NCI-H2107 treated with DMSO at 0.1 percent for 48 hours (cell line): ENCODE measurements around the gene PIK3R3.
"Not testable (repeated sequence)": the region's sequence is repeated elsewhere in the genome, so short reads cannot be mapped to it uniquely, and the experiment has no call there.

Experiments used
- DNase-seq: peaks from one replicate; lab custom pipeline; 2025; ENCODE audit not compliant: unreplicated experiment; lab: John Stamatoyannopoulos, UW

Gene PIK3R3

DNA sequence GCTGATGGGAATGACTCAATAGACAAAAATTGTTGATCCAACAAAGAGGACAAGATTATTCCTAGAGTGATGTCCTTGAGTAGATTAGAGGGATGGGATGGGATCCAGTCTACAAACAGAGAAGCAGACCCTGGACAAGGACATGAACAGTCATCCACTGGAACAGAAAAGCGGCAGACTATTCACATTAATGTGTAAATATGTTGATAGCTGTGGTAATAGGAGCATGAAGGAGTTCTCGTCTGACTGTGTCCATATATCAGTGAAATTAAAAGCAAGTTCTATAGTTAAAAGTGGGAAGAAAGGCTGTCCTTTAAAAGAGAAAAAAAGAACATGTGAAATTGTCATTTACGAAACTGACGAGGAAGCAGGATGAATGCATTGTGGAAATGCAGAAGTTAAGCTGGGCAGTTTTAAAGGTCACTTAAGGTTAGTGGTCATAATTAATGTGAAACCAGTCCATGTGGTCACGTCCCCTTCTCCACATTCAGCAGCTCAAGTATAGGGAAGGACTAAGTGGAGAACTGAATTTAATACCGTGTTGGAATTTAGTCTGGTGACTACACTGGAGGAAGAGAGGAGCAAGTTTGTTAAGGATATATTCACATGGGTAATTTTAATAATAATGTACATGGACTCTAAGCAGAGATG is 62.1 kb downstream of the PIK3R3 start:
- no peak for DNase-seq

GRCh38 chr1:46068525-46068924 is 63.9 kb downstream of the PIK3R3 start:
- no peak for DNase-seq

- DNase-seq = no peak
Measured at GRCh38 chr1:46067652-46068051, 64.8 kb downstream of the PIK3R3 start.

DNA sequence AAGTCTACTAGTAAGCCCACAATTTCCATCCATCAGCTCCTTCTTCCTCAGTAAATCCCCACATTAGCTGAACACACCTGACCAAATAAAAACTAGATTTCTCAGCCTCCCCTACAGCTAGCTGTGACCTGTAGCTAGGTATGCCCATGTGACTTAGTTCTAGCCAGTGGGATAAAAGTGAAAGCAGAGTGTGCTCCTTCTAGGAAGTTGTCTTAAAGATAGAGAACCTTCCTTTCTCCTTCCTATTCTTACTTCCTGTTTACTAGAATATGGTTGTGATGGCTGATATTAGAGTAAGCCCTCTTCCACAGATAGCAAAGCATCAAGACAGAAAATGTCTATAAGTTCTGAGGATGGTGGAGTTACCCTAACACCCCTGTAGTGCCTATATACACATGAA is 67.0 kb downstream of the PIK3R3 start:
- DNase-seq = no peak

- DNase-seq = no peak
Measured at GRCh38 chr1:46064708-46065107, 67.7 kb downstream of the PIK3R3 start.

GRCh38 chr1:46062651-46063319 is 69.6 kb downstream of the PIK3R3 start:
- DNase-seq = no peak

DNA sequence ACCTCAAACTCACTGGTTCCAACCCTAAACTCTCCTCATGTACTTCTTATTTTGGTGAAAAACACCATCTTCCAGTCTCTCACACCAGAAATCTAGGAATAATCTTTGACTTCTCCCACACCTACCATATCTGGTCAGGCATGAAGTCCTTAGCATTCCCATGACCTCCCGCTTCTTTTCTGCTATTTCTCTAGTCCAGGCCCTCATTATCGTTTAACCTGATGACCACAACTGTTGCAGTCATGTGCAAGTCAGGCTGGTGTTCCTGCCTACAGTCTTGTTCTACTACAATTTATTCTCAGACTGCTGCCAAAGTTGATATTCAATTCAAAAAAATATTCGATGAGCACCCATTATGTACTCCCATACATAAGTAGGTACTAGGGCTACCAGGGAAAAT is 71.3 kb downstream of the PIK3R3 start:
- no peak for DNase-seq

DNA sequence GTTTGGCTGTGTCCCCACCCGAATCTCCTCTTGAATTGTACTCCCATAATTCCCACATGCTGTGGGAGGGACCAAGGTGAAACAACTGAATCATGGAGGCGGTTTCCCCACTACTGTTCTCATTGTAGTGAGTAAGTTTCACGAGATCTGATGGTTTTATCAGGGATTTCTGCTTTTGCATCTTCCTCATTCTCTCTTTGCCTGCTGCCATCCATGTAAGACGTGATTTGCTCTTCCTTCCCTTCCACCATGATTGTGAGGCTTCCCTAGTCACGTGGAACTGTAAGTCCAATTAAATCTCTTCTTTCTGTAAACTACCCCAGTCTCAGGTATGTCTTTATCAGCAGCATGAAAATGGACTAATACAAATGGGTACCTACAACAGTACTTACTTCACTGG is 73.5 kb downstream of the PIK3R3 start:
- DNase-seq = no peak

DNA sequence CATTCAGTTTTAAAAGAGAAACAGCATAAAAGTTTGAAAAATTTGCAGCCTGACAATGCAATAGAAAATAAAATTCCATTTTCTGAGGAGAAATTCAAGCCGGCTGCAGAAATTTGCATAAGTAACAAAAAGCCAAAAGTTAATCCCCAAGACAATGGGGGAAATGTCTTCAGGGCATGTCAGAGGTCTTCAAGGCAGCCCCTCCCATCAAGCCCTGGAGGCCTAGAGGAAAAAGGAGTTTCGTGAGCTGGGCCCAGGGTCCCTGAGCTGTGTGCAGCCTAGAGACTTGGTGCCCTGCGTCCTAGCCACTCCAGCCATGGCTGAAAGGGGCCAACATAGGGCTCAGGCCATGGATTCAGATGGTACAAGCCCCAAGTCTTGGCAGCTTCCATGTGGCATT is 74.6 kb downstream of the PIK3R3 start:
- DNase-seq = no peak

GRCh38 chr1:46057215-46057614 is 75.2 kb downstream of the PIK3R3 start:
- DNase-seq = not testable (repeated sequence)

DNA sequence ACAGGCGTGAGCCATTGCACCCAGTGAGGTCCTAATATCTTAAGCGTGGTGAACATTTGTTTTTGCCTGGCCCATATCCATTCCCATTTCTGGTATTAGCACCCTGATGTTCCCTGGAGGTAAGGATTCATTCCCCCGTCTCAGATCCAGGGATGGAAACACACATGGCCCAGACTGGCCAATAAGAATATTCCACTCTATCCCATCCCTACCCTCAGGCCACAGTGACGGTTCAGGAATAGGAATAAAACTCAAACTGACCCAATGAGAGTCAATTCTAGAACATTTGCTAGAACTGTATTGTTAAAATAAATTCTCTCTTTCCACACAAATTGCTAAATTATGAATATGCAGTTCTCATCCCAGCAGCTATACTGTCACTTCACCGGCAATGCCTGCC is 76.1 kb downstream of the PIK3R3 start:
- DNase-seq = no peak

DNA sequence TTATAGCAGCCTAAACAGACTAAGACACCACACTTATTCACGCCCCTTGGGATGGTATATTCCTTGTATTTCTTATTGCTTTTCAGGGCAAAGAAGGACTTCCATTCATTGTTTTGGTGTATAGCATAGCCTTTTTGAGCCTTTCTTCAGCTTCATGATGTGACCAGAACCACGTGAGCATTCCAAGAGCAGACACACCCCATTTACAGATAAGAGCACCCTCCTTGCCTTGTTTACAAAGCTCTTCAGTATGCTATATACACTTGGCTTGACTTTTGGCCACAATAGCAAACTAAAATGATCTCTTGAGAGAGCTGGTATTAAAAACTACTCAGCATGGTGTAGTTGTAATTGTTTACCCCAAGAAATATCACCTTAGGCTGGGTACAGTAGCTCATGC is 78.7 kb downstream of the PIK3R3 start:
- DNase-seq = no peak

DNA sequence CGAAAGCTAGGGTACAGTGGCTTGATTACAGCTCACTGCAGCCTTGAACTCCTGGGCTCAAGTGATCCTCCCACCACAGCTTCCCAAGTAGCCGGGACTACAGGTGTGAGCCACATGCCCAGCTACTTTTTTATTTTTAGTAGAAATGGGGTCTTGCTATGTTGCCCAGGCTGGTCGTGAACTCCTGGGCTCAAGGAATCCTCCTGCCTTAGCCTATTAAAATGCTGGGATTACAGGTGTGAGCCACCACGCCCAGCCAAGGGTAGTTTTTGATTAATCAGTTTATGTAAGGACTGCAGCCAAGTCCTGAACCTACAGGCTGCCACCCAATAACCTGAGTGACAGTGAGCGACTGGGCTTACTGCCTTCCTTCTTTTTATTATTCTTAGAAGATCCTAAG is 88.3 kb downstream of the PIK3R3 start:
- no peak for DNase-seq

DNA sequence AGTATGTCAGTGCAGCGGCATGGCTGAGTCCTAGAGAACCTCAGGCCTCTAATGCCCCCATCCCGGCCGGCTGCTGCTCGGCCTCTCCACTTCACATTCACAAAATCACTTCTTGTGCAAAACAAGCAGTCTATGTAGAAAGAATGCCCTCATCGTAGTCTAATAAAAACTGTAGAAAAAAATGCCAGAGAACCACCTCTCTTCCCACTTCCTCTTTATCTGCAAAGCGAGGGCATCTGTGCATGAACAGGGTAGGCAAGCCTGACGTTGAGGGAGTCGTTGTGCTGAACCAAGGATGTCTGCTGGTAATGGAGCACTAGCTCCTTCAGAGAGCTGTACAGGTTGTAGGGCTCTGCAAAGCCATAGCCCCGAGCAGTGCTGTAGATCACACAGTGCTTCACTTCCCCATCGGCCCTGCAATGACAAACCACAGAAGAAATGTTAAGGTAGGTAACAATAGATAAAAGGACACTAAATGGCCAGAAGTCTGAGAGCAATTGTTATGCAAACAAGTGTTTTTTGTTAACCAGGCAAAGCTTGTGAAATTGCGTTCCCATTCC is 88.9 kb downstream of the PIK3R3 start:
- peak; percentile 88 for DNase-seq

DNA sequence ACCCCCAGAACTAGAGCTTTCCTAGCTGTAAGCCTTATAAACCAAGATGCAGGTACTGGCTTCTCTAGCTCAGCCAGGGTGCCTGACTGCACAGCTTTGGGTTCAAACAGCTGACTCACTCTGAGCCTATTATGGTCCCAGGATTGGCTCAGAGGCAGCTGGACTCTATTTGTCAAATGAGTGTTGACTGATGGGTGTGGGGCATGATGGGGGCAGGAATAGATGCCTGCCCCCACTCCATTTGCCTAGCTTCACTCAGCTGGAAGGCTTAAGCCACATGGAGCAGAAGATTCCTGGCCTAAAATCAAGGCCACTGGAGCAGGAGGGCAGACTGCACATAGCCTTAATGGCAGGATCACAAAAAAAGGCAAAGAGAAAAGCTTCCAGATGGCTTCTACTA is 90.5 kb downstream of the PIK3R3 start:
- no peak for DNase-seq

DNA sequence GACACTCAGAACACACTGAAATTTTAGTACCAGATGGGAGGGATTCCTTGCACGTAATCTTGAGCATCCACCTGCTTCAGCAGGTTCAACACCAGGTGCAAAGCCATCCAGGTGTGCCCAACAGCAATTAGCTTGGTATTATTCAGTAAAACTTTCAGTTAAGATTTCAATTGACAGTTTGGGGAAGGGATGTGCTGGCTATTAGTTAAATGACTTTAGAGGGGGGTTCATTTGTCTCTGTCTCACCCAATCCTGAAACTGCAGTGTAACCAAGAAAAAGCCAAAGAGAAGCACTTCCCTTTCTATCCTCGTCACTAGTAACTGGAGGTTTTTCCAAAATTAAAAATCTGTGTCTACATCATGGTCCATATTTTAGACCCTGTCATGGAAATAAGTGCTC is 90.9 kb downstream of the PIK3R3 start:
- DNase-seq = peak; percentile 38

GRCh38 chr1:46039571-46040052 is 92.8 kb downstream of the PIK3R3 start:
- peak; percentile 48 for DNase-seq

DNA sequence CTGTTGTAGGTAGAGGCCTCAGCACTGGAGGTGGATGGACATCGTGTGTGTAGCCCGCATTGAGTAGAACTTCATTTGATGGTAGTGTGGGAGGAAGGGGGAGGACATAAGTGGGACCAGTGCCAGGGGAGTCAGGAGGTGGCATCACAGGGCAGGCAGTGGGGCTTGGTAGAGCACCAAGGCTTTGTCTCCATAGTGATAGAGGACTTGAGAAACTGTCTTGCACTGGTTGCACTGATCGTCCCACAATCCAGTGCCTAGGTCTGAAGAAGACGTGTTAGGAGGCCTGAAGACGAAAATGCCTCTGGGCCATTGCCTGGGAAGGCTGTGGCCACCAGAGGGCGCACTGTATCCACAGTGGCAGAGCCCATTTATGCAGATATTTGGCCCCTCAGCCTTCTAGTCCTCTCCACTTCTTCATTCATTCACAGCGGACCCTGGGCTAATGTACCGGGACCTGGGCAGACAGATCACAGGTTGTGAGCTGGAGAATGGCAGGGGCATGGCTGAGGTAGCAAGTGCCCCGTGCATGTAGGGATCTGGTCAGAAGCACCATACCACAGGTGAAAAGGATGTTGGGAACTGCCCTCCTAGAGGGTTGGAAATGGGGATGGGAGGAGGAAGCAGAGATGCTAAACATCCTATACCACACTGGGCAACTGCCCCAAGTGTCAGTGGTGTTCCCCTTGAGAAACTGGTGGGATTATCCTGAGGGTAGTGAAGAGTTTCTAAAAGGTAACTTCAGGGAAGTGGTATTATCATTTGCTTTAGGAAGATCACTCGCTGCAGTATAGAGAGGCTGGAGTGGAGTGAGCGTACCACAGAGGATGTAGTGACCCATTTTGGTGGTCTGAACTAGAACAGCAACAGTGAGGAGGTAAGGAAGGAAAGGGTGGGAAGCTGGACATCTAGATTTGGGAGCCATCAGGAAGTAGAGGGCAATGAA is 95.3 kb downstream of the PIK3R3 start:
- peak; percentile 79 for DNase-seq

DNA sequence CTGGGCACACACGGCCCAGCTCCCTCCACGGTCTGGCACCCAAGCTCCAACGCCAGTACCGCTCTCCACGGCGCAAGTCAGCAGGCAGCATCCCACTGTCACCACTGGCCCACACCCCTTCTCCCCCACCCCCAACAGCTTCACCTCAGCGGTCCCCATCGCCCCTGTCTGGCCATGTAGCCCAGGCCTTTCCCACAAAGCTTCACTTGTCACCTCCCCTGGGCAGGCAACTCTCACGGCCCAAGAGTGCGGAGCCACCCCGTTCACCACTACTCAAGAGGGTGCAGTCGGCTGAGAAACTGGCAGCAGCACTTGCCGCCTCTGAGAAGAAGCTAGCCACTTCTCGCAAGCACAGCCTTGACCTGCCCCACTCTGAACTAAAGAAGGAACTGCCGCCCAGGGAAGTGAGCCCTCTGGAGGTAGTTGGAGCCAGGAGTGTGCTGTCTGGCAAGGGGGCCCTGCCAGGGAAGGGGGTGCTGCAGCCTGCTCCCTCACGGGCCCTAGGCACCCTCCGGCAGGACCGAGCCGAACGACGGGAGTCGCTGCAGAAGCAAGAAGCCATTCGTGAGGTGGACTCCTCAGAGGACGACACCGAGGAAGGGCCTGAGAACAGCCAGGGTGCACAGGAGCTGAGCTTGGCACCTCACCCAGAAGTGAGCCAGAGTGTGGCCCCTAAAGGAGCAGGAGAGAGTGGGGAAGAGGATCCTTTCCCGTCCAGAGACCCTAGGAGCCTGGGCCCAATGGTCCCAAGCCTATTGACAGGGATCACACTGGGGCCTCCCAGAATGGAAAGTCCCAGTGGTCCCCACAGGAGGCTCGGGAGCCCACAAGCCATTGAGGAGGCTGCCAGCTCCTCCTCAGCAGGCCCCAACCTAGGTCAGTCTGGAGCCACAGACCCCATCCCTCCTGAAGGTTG is 97.6 kb downstream of the PIK3R3 start:
- DNase-seq = no peak

DNA sequence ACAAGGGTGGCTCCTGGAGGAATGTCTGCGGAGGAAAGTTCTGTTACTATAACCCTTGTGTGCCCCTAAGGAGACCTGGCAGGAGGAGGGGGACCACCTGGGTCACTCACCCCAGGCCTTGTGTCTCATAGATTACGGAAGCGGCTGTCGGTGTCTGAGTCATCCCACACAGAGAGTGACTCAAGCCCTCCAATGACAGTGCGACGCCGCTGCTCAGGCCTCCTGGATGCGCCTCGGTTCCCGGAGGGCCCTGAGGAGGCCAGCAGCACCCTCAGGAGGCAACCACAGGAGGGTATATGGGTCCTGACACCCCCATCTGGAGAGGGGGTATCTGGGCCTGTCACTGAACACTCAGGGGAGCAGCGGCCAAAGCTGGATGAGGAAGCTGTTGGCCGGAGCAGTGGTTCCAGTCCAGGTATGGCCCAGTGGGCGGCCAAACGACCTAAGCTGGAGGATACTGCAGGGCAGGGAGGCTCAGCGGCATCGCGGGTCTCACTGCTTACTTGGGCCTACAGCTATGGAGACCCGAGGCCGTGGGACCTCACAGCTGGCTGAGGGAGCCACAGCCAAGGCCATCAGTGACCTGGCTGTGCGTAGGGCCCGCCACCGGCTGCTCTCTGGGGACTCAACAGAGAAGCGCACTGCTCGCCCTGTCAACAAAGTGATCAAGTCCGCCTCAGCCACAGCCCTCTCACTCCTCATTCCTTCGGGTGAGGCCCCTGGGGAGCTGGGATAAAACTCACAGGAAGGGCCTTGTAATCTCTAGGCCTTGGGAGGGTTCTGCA is 101.4 kb downstream of the PIK3R3 start:
- DNase-seq = no peak
